Measurements from ENCODE around the gene QSOX1.

GRCh38 chr1:180234369-180235076 lies 79.9 kb downstream of the QSOX1 start:
- TF ChIP-seq CTCF (IDR thresholded peaks at IDR 0.05) (no peak), POLR2A (IDR thresholded peaks at IDR 0.05) (no peak)

All from thyroid gland (tissue), 4 donors.